Lung (tissue), 12 donors: ENCODE measurements around the gene PRKAR1B. TPM values are rescaled to one million over a fixed set of nuclear protein-coding genes. Genes with fewer than 3 reads are reported as not detected.

Experiments
- ATAC-seq: fragments of 200-7000 bp; cut with Tn5 transposase; one replicate; pipeline ENCODE4 v1.9.1; 2020; ENCODE audit warnings: moderate number of reproducible peaks; ENCODE audit not compliant: insufficient read depth, low FRiP score
- DNase-seq, 3 donors: peaks; one replicate each; pipeline ENCODE4 v3.0.0-alpha.2; 2013 to 2017
- H3K27ac ChIP-seq, 2 donors: one replicate each; pipeline ENCODE4 v1.5.1; 2013; ENCODE audit warnings: mild to moderate bottlenecking in 2 of 2, moderate library complexity in 2 of 2, control low read depth in 1 of 2, inconsistent platforms in 1 of 2, low read depth in 1 of 2, low read length in 1 of 2
- H3K27me3 ChIP-seq, 3 donors: one replicate each; pipeline ENCODE4 v1.5.1; 2013; ENCODE audit warnings: low read length in 2 of 3; ENCODE audit not compliant: control insufficient read depth in 3 of 3, insufficient read depth in 3 of 3
- H3K36me3 ChIP-seq, 4 donors: one replicate each; pipeline ENCODE4 v1.5.1; 2013; ENCODE audit warnings: low read length in 4 of 4, mild to moderate bottlenecking in 1 of 4, moderate library complexity in 1 of 4; ENCODE audit not compliant: control insufficient read depth in 4 of 4, insufficient read depth in 4 of 4
- H3K4me1 ChIP-seq, 5 donors: one replicate each; pipeline ENCODE4 v1.5.1; 2013; ENCODE audit warnings: low read length in 5 of 5, mild to moderate bottlenecking in 2 of 5, moderate library complexity in 1 of 5; ENCODE audit not compliant: control insufficient read depth in 5 of 5, insufficient read depth in 5 of 5
- H3K4me3 ChIP-seq: one replicate; pipeline ENCODE4 v1.5.1; 2013; ENCODE audit warnings: mild to moderate bottlenecking, control low read depth, moderate library complexity
- H3K9ac ChIP-seq, 2 donors: one replicate each; pipeline ENCODE4 v1.5.1; 2013; ENCODE audit warnings: low read length in 2 of 2, control low read depth in 1 of 2; ENCODE audit not compliant: insufficient read depth in 1 of 2
- H3K9me3 ChIP-seq, 4 donors: one replicate each; pipeline ENCODE4 v1.5.1; 2013; ENCODE audit warnings: low read length in 3 of 4, mild to moderate bottlenecking in 1 of 4, moderate library complexity in 1 of 4; ENCODE audit not compliant: control insufficient read depth in 4 of 4, insufficient read depth in 3 of 4
- WGBS, 2 donors: extraction: QIAGEN DNeasy Blood & Tissue Kit; methylation state at CpG; one replicate each; pipeline ENCODE4 v1.1.7; 2013; 5-methylcytosine and 5-hydroxymethylcytosine counted together
- polyA plus RNA-seq, 2 donors: library from polyadenylated mRNA; stranded (reverse); fragments of 200-250 nt; gene quantifications; one replicate each; pipeline ENCODE4 v1.2.1, GENCODE V29; 2013
- total RNA-seq, 2 donors: library from RNA; depleted of rRNA in 1 of 2; stranded (reverse); fragments of >200 nt in 1 of 2; gene quantifications; one replicate each; pipeline ENCODE4 v1.2.1, GENCODE V29; 2014 to 2021
- TF ChIP-seq, protein P1 (sequence below): IDR thresholded peaks from 2 replicates; pipeline ENCODE4 v1.5.1; 2012; ENCODE audit warnings: mild to moderate bottlenecking; ENCODE audit errors: control extremely low read depth, extremely low read depth
- donor health status: control.
- donor health status: control.
- donor health status: Bipolar disorder and iron deficiency.
- donor health status: healthy.
- donor health status: DM: yes; HTN: yes; CAD: no.

The PRKAR1B gene
- total and polyA plus RNA-seq, 4 donors, result 11.3 to 32.0 (median 16.3) TPM

DNA sequence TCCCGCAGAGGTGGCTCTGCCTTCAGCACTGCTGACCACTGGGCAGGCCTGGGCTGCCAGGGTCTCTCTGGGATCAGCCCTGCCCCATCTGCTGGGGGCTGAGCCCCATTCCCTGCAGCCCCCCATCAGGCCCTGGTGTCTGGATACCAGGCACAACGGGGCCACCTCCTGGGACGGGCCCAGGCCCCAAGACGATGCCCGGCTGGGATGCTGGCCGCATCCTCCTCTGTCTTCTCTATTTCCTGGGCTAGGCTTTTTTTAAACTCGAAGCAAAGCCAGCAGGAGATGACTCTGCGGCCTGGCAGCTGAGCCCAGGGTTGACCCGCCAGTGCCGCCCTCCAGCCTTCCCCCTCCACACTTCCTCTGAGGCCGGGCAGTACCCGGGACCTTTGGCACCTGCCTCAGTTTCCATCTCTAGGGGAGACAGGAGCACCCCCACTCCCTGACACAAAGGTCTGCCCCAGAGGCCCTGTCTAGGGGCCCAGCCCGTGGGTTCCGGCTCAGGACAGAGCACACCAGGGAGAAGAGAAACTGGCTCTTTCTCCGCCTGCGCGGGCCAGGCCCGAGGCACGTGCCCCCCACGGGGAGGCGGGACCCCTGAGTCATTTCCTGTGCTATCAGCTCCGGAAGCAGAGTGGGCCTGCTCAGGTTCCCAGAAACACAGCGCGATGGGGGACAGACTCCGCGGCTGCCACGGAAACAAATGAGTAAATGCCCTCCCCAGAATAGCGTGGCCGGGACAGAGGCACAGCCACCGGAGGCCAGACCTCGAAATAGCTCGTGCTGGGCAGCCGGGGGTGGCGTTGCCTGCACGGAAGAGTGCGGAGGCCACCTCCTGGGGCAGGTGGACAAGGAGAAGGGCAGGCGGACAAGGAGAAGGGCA, 122.8 kb downstream of the PRKAR1B start:
- ATAC-seq (peak; percentile 81), DNase-seq (peak; percentile 46 to 59 (median 56))
- H3K4me1 ChIP-seq, result peaks cover 0 to 16% (median 0%) of the 10 kb centered on the region in 5 donors
- H3K27ac ChIP-seq, result peak overlapping the region; percentile 57 to 91
- H3K9ac ChIP-seq, result no peak overlapping the region
- H3K4me3 ChIP-seq, result no peak overlapping the region
- H3K27me3 ChIP-seq, result no peaks in the 10 kb centered on the region
- 18 to 38% methylated on average over 37 of the region's 37 CpGs for WGBS, 2 donors
- TF ChIP-seq, protein P1, sequence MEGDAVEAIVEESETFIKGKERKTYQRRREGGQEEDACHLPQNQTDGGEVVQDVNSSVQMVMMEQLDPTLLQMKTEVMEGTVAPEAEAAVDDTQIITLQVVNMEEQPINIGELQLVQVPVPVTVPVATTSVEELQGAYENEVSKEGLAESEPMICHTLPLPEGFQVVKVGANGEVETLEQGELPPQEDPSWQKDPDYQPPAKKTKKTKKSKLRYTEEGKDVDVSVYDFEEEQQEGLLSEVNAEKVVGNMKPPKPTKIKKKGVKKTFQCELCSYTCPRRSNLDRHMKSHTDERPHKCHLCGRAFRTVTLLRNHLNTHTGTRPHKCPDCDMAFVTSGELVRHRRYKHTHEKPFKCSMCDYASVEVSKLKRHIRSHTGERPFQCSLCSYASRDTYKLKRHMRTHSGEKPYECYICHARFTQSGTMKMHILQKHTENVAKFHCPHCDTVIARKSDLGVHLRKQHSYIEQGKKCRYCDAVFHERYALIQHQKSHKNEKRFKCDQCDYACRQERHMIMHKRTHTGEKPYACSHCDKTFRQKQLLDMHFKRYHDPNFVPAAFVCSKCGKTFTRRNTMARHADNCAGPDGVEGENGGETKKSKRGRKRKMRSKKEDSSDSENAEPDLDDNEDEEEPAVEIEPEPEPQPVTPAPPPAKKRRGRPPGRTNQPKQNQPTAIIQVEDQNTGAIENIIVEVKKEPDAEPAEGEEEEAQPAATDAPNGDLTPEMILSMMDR, result no peak
- H3K36me3 ChIP-seq, result peaks cover 0 to 2% (median 0%) of the 10 kb centered on the region in 4 donors
- no peaks in the 10 kb centered on the region for H3K9me3 ChIP-seq

DNA sequence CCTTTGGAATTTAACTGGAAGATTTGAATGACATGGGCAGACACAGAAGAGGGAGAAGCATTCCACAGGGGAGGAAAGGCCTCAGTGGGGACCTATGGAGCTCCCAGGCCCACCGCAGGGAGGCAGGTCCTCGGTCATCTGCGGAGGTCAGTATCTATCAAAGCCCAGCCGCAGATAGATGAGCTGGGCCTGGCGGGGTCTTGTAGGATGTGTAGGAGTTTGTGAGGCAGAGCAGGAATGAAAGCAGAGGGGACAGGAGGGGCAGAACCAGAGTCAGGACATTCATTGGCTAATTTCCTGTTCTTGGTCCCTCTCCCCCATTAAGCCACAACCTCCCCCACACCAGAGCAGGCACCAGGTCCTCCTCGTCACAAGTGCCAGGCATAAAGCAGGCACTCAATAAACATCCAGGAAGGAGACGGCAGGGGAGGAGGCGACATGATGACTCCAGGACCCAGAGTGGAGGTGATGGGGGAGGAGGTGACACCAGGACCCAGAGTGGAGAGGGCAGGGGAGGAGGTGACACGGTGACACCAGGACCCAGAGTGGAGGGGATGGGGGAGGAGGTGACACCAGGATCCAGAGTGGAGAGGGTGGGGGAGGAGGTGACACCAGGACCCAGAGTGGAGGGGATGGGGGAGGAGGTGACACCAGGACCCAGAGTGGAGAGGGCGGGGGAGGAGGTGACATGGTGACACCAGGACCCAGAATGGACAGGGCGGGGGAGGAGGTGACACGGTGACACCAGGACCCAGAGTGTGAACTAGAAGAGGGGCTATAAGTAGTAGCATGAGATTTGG, 123.7 kb downstream of the PRKAR1B start:
- Histone ChIP-seq H3K36me3 (peaks cover 0 to 2% (median 0%) of the 10 kb centered on the region in 4 donors), H3K27ac (peak overlapping the region; percentile 57 to 91), H3K9ac (no peak overlapping the region), H3K4me3 (no peak overlapping the region), H3K27me3 (no peaks in the 10 kb centered on the region), H3K9me3 (no peaks in the 10 kb centered on the region), H3K4me1 (peaks cover 0 to 14% (median 0%) of the 10 kb centered on the region in 5 donors)
- TF ChIP-seq, protein P1, result no peak
- WGBS, 2 donors, result 80 to 85% methylated on average over 12 of the region's 12 CpGs
- DNase-seq (no peak), ATAC-seq (no peak)

DNA sequence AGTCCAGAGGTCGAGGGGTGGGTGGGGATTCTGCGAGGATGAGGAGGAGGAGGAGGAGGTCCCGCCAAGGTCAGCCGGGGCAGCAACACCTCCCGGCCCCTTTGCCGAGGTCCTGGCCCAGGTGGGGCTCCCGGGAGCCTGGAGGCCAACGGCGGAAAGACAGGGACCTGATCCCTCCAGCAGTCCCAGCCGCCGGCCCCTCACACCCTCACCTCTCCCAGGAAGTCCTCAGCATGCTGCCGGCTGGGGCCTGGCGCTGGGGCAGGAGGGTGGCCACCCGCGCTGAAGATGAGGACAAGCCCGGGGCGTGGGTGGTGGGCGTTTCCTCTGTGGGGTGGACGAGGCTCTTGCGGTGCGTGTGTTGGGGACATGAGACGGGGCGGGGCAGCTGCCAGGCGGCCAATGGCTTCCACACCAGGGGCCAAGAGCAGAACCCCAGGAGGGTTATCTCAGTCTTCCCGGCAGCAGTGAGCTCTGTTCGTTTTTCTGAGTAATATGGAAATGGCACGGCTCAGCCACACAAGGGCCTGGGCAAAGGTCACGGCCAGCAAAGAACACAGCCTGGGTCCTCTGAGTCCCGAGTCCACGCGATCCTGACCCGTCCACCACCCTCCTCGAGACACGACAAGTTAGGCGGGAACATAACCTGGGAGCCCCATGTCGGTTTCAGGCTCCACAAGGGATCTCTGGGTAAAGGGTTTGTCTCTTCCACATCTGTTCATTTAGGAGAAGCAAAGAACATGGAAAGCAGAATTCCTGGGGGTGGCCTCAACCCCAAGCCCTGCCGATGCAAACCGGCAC, 124.5 kb downstream of the PRKAR1B start:
- Histone ChIP-seq H3K9ac (no peak overlapping the region), H3K9me3 (no peaks in the 10 kb centered on the region), H3K27me3 (no peaks in the 10 kb centered on the region), H3K27ac (peak overlapping the region in 1 of 2 donors; percentile 91), H3K36me3 (peaks cover 0 to 2% (median 0%) of the 10 kb centered on the region in 4 donors), H3K4me1 (peaks cover 0 to 9% (median 0%) of the 10 kb centered on the region in 5 donors), H3K4me3 (no peak overlapping the region)
- peak; percentile 13 for ATAC-seq
- TF ChIP-seq, protein P1, result no peak
- DNase-seq, result no peak
- WGBS, 2 donors, result 63 to 76% methylated on average over 35 to 38 of the region's 38 CpGs
